ENCODE results near the gene UNC45A.
"Not testable (repeated sequence)": the region's sequence is repeated elsewhere in the genome, so short reads cannot be mapped to it uniquely, and the experiment has no call there.

UNC45A gene

DNA sequence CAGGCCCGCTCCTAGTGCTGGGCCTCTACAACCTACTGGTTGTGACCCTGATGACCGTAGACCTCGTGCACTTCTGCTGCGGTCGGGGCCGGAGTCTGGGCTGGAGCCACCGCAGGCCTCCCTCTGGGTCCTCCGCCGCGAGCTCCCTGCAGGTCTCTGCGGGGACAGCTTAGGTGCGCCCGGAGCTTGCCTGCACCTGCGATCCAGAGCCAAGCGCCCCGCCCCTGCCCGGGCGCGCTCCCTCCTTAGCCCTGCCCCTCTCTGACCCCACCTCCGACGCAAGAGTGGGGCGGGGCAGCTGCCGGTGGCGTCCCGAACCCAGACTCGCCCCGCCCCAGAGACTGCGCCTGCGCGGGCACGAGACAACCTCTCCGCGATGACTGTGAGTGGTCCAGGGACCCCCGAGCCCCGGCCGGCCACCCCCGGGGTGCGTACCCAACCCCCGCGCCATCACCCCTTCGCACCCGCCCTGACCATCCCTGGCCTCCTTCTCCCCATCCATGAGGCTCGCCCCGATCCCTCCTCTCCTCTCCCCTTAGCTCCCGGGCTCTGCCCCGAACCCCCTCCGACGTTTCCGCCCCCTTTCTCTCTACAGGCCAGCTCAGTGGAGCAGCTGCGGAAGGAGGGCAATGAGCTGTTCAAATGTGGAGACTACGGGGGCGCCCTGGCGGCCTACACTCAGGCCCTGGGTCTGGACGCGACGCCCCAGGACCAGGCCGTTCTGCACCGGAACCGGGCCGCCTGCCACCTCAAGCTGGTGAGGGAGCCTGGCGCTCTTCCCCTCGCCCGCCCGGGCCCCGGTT lies at the start of gene UNC45A:
Gene UNC45A (plus strand): TSS at position 337 of the 803 bp plus-strand sequence. CDS start 40 bp downstream, at position 377.
- DNase-seq = peak; percentile 64

DNA sequence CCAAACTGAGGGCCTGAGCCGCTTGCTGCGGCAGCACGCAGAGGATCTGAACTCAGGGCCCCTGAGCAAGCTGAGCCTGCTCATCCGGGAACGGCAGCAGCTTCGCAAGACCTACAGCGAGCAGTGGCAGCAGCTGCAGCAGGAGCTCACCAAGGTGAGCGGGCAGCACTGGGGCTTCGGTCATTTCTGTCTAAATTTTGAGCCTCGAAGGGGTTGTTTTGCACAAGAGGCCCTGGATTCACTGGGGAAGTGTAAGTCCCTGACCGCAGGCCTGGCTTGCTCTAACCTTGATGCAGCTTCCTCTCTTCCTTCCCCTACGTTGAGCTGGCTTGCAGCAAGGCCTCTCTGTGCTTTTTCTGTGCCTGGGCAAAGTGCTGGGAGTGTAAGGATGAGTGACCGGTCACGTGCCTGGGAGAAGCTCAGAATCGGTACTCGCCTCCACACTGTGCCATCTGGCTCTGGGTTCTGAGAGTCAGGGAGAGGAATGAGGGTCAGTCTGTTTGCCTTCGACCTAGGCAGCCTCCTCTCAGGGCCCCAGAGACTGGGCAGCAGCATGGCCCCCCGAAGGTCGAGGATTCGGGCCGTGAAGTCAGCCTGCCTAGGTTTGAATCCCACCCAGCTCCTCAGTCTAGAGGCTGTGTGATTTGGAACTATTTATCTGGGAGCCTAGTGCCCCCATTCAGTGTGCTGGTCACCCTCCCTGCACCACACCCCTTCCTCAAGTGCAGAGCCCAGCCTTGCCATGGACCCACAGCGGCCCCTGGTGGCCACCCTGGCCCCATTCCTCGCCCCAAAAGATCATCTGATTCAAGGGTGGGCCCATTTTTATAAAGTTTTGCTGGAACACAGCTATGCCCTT lies 49.4 kb upstream of the UNC45A start:
- DNase-seq = peak; percentile 31

- DNase-seq = no peak
Observed at GRCh38 chr15:90886291-90886614, 48.8 kb upstream of the UNC45A start.

GRCh38 chr15:90887037-90887481 lies 48.0 kb upstream of the UNC45A start:
- no peak for DNase-seq

DNA sequence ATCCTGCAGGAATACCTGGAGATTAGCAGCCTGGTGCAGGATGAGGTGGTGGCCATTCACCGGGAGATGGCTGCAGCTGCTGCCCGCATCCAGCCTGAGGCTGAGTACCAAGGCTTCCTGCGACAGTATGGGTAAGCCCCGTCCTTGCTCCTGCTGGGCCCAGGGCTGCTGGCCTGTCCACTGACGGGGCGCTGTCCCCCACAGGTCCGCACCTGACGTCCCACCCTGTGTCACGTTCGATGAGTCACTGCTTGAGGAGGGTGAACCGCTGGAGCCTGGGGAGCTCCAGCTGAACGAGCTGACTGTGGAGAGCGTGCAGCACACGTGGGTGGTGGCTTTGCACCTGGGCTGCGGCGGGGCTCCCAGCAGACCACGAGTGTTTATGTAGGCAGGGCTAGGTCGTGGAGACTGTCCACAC lies 45.8 kb upstream of the UNC45A start:
- no peak for DNase-seq

- no peak for DNase-seq
Observed at GRCh38 chr15:90889736-90890456, 45.2 kb upstream of the UNC45A start.

DNA sequence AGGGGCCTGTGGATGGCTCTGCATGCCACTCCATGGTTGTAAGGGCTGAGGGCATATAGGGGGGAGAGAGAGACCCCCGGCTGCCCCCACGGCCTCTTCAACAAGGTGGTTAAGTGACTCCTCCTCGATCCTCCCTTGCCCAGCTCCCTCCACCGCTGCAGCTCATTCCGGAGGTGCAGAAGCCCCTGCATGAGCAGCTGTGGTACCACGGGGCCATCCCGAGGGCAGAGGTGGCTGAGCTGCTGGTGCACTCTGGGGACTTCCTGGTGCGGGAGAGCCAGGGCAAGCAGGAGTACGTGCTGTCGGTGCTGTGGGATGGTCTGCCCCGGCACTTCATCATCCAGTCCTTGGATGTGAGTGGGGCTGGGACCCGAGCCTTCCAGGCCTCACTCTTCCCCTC lies 44.2 kb upstream of the UNC45A start:
- no peak for DNase-seq

DNA sequence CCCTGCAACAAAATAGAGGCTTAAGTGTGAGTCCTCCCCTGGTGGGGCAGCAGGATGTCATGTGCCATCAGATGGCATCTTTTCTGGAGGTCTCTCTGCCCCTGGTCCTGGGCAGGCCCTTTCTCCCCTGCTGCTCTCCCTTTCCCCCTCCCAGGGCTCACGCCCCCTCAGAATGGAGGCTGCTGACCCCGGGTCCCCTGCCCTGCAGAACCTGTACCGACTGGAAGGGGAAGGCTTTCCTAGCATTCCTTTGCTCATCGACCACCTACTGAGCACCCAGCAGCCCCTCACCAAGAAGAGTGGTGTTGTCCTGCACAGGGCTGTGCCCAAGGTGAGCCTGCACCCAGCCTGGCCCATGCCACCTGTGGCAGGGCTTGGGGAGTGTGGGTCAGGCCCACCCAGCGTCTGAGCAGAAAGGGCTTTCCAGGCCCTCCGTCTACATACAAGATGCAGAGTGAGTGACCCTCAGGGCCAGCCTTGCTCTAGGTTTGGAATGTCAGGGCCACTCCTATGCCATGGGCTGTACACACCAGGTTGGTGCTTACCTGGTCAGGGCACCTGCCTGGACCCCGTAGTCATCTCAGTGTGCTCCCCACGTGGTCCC lies 43.6 kb upstream of the UNC45A start:
- no peak for DNase-seq

GRCh38 chr15:90892023-90892422 lies 43.1 kb upstream of the UNC45A start:
- no peak for DNase-seq

DNA sequence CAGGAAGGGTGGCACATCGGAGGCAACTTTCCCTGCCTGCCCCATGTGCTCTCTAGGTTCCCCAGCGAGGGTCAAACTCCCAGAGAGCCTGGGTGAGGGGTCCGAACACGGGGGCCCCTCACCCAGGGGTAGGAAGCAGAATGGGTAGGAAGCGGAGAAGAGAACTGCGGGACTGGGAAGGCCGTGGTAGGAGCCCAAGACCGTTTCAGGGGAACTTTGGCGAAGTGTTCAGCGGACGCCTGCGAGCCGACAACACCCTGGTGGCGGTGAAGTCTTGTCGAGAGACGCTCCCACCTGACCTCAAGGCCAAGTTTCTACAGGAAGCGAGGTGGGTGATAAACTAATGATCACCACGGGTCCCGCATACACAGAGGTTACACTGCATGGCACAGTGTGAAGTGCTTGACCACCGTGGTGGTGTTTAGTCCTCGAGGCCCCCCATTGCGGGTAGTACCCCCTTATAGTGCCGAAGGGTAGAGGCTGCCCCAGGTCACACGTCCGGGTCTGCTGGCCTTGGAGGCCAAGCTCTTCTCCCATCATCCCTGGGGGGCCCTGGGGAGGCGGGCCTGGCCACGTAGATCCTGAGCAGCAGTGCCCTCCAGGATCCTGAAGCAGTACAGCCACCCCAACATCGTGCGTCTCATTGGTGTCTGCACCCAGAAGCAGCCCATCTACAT lies 42.4 kb upstream of the UNC45A start:
- no peak for DNase-seq

GRCh38 chr15:90893175-90894090 lies 41.7 kb upstream of the UNC45A start:
- DNase-seq = no peak

- DNase-seq = no peak
Observed at GRCh38 chr15:90895571-90896117, 39.4 kb upstream of the UNC45A start.

GRCh38 chr15:90897131-90897655 lies 37.9 kb upstream of the UNC45A start:
- not testable (repeated sequence) for DNase-seq

- DNase-seq = no peak
Observed at GRCh38 chr15:90901175-90902039, 33.7 kb upstream of the UNC45A start.

GRCh38 chr15:90902040-90902839 lies 32.8 kb upstream of the UNC45A start:
- no peak for DNase-seq

DNA sequence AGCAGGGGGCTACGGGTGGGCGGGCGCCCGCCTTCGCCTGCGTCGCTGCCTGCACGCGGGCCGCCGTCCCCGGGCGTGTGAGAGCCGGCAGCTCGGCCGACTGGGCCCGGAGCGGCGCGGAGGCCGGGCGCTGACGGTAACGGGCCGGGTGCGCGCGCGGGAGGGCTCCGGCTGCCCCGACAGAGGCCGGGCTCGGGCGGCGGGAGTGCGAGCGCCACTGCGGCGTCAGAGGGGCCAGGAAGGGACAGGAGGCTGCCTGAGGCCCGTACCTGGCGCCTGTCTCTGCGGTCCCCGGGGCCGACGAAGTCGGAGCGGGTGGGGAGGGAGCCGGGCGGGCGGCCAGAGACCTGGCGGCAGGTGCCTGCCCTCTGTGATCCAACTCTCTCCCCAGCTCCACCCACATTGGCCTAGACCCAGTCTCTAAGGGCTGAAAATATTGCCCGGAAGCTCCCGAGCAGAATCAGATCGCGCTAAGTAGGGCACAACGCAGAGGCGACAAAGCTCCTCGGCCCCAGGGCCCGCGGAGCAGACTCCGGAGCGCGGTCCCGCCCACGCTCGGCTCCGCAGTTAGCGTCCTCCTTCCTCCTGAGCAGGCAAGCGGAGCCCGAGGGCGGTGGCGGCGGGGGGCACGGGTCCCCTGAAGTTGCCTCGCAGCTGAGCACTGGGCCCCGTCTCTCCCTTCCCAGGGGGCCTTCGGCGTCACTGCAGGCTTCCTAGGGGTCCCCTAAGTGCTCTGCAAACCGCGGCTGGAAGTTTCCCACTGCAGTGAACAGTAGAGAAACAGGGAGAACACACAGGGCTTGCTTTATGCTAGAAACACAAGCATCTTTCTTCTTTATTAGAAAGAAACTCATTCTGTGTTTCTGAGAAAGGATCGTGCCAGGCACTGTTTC lies 32.0 kb upstream of the UNC45A start, which contains the start of gene MAN2A2:
Gene MAN2A2 (plus strand): TSS at position 463 of the 893 bp plus-strand sequence. CDS start 906 bp downstream, outside the sequence.
- DNase-seq = no peak

All from NCI-H2107 (cell line).